Transverse colon (tissue), 4 donors: ENCODE measurements around the gene PALMD.

Source experiments
- EP300 ChIP-seq: sonication (generic); formaldehyde crosslinking; IDR thresholded peaks from one replicate; pipeline ENCODE4 v1.6.1; 2017; ENCODE audit warnings: antibody characterized with exemption, low read depth
- POLR2A ChIP-seq: fragments of 450-650 bp; IDR thresholded peaks from one replicate; pipeline ENCODE4 v1.6.1; 2016; ENCODE audit warnings: antibody characterized with exemption, mild to moderate bottlenecking, moderate library complexity
- POLR2AphosphoS5 ChIP-seq, 3 donors: sonication (generic); formaldehyde crosslinking; IDR thresholded peaks; one replicate each; pipeline ENCODE4 v1.6.1; 2016; ENCODE audit warnings: antibody characterized with exemption in 3 of 3
- TF ChIP-seq, protein P1 (sequence below), 5 experiments: fragments of 200-600 bp in 3 of 5; fragments of 450-650 bp in 2 of 5; sonication (generic) in 3 of 5; IDR thresholded peaks; 1 replicate in 2 of 5; 2 replicates in 3 of 5; pipeline ENCODE4 v1.5.1; 2016 to 2017; ENCODE audit warnings: antibody characterized with exemption in 5 of 5, inconsistent platforms in 3 of 5, mild to moderate bottlenecking in 2 of 5, moderate library complexity in 1 of 5

DNA sequence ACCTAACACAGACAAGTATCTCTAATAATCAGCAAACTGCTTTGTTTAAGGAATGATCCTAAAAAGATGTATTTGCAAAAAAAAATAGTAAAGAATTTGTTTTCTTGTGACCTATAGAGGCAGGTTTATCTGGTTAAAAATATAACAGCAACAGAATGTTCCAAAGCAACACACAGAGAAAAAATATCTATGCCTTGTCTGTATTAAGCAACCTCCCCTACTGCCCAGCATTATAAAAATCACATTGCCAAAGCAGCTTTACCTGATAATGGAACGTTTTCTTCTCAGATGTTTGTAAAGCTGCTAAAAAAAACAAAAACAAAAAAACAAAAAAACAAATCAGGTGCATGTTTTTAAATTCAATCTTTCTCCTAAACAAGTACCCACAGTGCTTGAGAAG, 24.7 kb downstream of the PALMD start:
- TF ChIP-seq POLR2A = no peak
- TF ChIP-seq POLR2AphosphoS5 (IDR thresholded peaks at IDR 0.05) = no peak
- TF ChIP-seq, protein P1, sequence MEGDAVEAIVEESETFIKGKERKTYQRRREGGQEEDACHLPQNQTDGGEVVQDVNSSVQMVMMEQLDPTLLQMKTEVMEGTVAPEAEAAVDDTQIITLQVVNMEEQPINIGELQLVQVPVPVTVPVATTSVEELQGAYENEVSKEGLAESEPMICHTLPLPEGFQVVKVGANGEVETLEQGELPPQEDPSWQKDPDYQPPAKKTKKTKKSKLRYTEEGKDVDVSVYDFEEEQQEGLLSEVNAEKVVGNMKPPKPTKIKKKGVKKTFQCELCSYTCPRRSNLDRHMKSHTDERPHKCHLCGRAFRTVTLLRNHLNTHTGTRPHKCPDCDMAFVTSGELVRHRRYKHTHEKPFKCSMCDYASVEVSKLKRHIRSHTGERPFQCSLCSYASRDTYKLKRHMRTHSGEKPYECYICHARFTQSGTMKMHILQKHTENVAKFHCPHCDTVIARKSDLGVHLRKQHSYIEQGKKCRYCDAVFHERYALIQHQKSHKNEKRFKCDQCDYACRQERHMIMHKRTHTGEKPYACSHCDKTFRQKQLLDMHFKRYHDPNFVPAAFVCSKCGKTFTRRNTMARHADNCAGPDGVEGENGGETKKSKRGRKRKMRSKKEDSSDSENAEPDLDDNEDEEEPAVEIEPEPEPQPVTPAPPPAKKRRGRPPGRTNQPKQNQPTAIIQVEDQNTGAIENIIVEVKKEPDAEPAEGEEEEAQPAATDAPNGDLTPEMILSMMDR (IDR thresholded peaks at IDR 0.05) = no peak
- no peak for TF ChIP-seq EP300
